Endothelial cell of umbilical vein (primary cell): ENCODE results near the gene TTC33. TPM values are rescaled to one million over a fixed set of nuclear protein-coding genes. Genes with fewer than 3 reads are reported as not detected.

Experiments
- BruUV-seq: library from RNA; stranded (reverse); fragments of 400-500 nt; replicated peaks from 2 replicates; lab custom pipeline; 2021; lab: Mats Ljungman, UMichigan
- CTCF ChIA-PET: fragments of 300-600, 350-600 bp; sonication (Branson Sonifier 250); formaldehyde crosslinking; loops from one replicate; lab custom pipeline; 2021; ENCODE audit warnings: antibody characterized with exemption, inconsistent platforms; lab: Charles Lee
- POLR2A ChIA-PET: fragments of 300-600, 350-600 bp; sonication (Branson Sonifier 250); formaldehyde crosslinking; loops from one replicate; lab custom pipeline; 2021; ENCODE audit warnings: antibody characterized with exemption, inconsistent platforms; lab: Charles Lee
- DNase-seq: peaks from one replicate; pipeline ENCODE4 v3.0.0-alpha.2; 2011; ENCODE audit warnings: low read depth, low spot score
- FAIRE-seq: peaks from 2 replicates; lab custom pipeline; 2011; peaks lifted over from hg19 to GRCh38; lab: Jason Lieb, UNC
- H2AFZ ChIP-seq: 2 replicates; pipeline ENCODE4 v1.6.0; 2012; ENCODE audit warnings: low read depth, low read length, control low read depth, inconsistent platforms
- H3K27ac ChIP-seq: 2 replicates; pipeline ENCODE4 v1.5.1; 2011; ENCODE audit warnings: low read depth, mild to moderate bottlenecking, control low read depth, low read length, moderate library complexity; ENCODE audit not compliant: insufficient read depth
- H3K27me3 ChIP-seq, 2 experiments: 2 replicates each; pipeline versions ENCODE4 v1.6.0 to v1.6.1; 2011; ENCODE audit warnings: low read length in 2 of 2, mixed read lengths in 1 of 2; ENCODE audit not compliant: control insufficient read depth in 2 of 2, insufficient read depth in 2 of 2
- H3K36me3 ChIP-seq, 2 experiments: 2 replicates in 1 of 2; 3 replicates in 1 of 2; pipeline ENCODE4 v1.5.1; 2011; ENCODE audit warnings: low read length in 2 of 2, mild to moderate bottlenecking in 1 of 2, moderate library complexity in 1 of 2; ENCODE audit not compliant: control insufficient read depth in 2 of 2, insufficient read depth in 2 of 2; ENCODE audit errors: extremely low read depth in 1 of 2
- H3K4me1 ChIP-seq: 3 replicates; pipeline ENCODE4 v1.5.1; 2011; ENCODE audit warnings: mild to moderate bottlenecking, low read length; ENCODE audit not compliant: control insufficient read depth, insufficient read depth; ENCODE audit errors: extremely low read depth
- H3K4me2 ChIP-seq: 2 replicates; pipeline ENCODE4 v1.6.1; 2011; ENCODE audit warnings: low read length, control low read depth, mixed read lengths; ENCODE audit not compliant: insufficient read depth
- H3K4me3 ChIP-seq, 3 experiments: fragments of 200-600 bp in 1 of 3; sonication (generic), shearing (Covaris generic) in 1 of 3; replicated peaks in 1 of 3; 2 replicates each; pipeline ENCODE4 v1.5.1; 2011 to 2016; ENCODE audit warnings: control low read depth in 3 of 3, low read length in 3 of 3, mild to moderate bottlenecking in 2 of 3, inconsistent platforms in 1 of 3, low read depth in 1 of 3, moderate library complexity in 1 of 3; ENCODE audit not compliant: insufficient read depth in 1 of 3
- H3K79me2 ChIP-seq: 2 replicates; pipeline ENCODE4 v1.6.0; 2012; ENCODE audit warnings: low read length, inconsistent platforms; ENCODE audit not compliant: control insufficient read depth, insufficient read depth
- H3K9ac ChIP-seq: replicated peaks from 2 replicates; pipeline ENCODE3; 2011; ENCODE audit warnings: low read length, control low read depth; ENCODE audit not compliant: insufficient read depth; ENCODE audit errors: extremely low read depth
- H3K9me1 ChIP-seq: replicated peaks from 3 replicates; pipeline ENCODE4 v1.6.0; 2011; ENCODE audit warnings: mild to moderate bottlenecking, low read length; ENCODE audit not compliant: control insufficient read depth, insufficient read depth; ENCODE audit errors: extremely low read depth
- H3K9me3 ChIP-seq: replicated peaks from 2 replicates; pipeline ENCODE4 v1.5.1; 2012; ENCODE audit warnings: low read length, inconsistent platforms; ENCODE audit not compliant: control insufficient read depth, insufficient read depth
- H4K20me1 ChIP-seq: replicated peaks from 2 replicates; pipeline ENCODE3; 2011; ENCODE audit warnings: mild to moderate bottlenecking, low read length; ENCODE audit not compliant: control insufficient read depth, insufficient read depth; ENCODE audit errors: extremely low read depth
- CTCF ChIP-seq, 2 donors: IDR thresholded peaks; 1 replicate in 1 of 2; 2 replicates in 1 of 2; pipeline ENCODE4 v1.5.1; 2011; ENCODE audit warnings: low read length in 2 of 2, mild to moderate bottlenecking in 2 of 2, moderate library complexity in 2 of 2, control low read depth in 1 of 2, inconsistent platforms in 1 of 2, low read depth in 1 of 2; ENCODE audit not compliant: insufficient read depth in 1 of 2; ENCODE audit errors: extremely low read depth in 1 of 2
- EZH2 ChIP-seq: IDR thresholded peaks from 2 replicates; pipeline ENCODE4 v1.6.1; 2012; ENCODE audit warnings: borderline replicate concordance, low read depth, mild to moderate bottlenecking, moderate library complexity, low read length, inconsistent platforms; ENCODE audit not compliant: severe bottlenecking
- FOS ChIP-seq: IDR thresholded peaks from 2 replicates; pipeline ENCODE4 v1.6.1; 2011; ENCODE audit warnings: mild to moderate bottlenecking, low read length, moderate library complexity, borderline replicate concordance; ENCODE audit not compliant: insufficient read depth
- GATA2 ChIP-seq: IDR thresholded peaks from 2 replicates; pipeline ENCODE4 v1.7.0; 2011; ENCODE audit warnings: low read depth, mild to moderate bottlenecking, moderate library complexity, mixed read lengths, low read length; ENCODE audit not compliant: insufficient read length, insufficient read depth
- JUN ChIP-seq: IDR thresholded peaks from 2 replicates; pipeline ENCODE4 v1.6.1; 2011; ENCODE audit warnings: borderline replicate concordance, low read depth; ENCODE audit not compliant: insufficient read length, insufficient read depth
- MAX ChIP-seq: IDR thresholded peaks from 2 replicates; pipeline ENCODE4 v1.6.1; 2011; ENCODE audit not compliant: insufficient read depth, insufficient read length
- MYC ChIP-seq: IDR thresholded peaks from one replicate; pipeline ENCODE4 v1.6.1; 2011; ENCODE audit warnings: mild to moderate bottlenecking, low read depth, low read length
- POLR2A ChIP-seq: IDR thresholded peaks from 2 replicates; pipeline ENCODE4 v1.6.1; 2012; ENCODE audit warnings: low read depth, mild to moderate bottlenecking, control low read depth, low read length
- POLR2AphosphoS5 ChIP-seq: IDR thresholded peaks from 2 replicates; pipeline ENCODE4 v1.6.1; 2012; ENCODE audit warnings: low read depth, mild to moderate bottlenecking, control low read depth, low read length, moderate library complexity; ENCODE audit not compliant: insufficient read depth
- dilution Hi-C: fragments of 300-500 bp; cut with MboI; formaldehyde crosslinking; loops from one replicate; pipeline ENCODE4 v1.15.0; 2019; ENCODE audit warnings: low sequenced_read_pairs; ENCODE audit not compliant: extremely low pct_ligation_motif_present
- intact Hi-C: fragments of 100-400 bp; cut with micrococcal nuclease; formaldehyde crosslinking; loops from one replicate; pipeline ENCODE4 v1.10.0; 2022
- polyA plus RNA-seq, 4 experiments: library from polyadenylated mRNA; depleted of rRNA in 3 of 4; stranded (reverse) in 3 of 4; unstranded in 1 of 4; fragments of >200 nt; gene quantifications; 2 replicates each; pipeline versions ENCODE4 v1.2.1 to v1.2.3, GENCODE V29; 2011 to 2012; ENCODE audit warnings: missing spikeins in 1 of 4
- total RNA-seq: library from RNA; stranded (reverse); gene quantifications from 2 replicates; pipeline ENCODE4 v1.2.3, GENCODE V29; 2021

Gene TTC33
- total and polyA plus RNA-seq, 2 donors (not counting 3 experiments of a cell fraction or from before 2014, with no cell fraction given) = 2.2 to 11.7 TPM

GRCh38 chr5:40475561-40475960 is 280.2 kb downstream of the TTC33 start:
- H2AFZ ChIP-seq = no peak overlapping the region
- no peaks in the 10 kb centered on the region for H3K4me1 ChIP-seq
- POLR2A ChIA-PET = no interaction called here
- no peaks in the 10 kb centered on the region for H3K79me2 ChIP-seq
- H3K4me3 ChIP-seq = no peak overlapping the region
- H3K9ac ChIP-seq = no peak overlapping the region
- intact Hi-C loops (no loop called here), dilution Hi-C loops (no loop called here)
- no peaks in the 10 kb centered on the region for H3K9me1 ChIP-seq
- no peaks in the 10 kb centered on the region for H3K27me3 ChIP-seq
- H4K20me1 ChIP-seq = no peaks in the 10 kb centered on the region
- no peaks in the 10 kb centered on the region for H3K36me3 ChIP-seq
- TF ChIP-seq JUN (no peak), POLR2AphosphoS5 (no peak), POLR2A (no peak), GATA2 (no peak), FOS (no peak), CTCF (IDR thresholded peaks at IDR 0.05; ENCODE audit: extremely low read depth in 1 of 2, insufficient read depth in 1 of 2, low read depth in 1 of 2, low read length in 2 of 2) (no peak), MAX (no peak), EZH2 (no peak), MYC (no peak)
- FAIRE-seq = no peak
- BruUV-seq = no TSS peak
- H3K9me3 ChIP-seq = no peaks in the 10 kb centered on the region
- CTCF ChIA-PET = interaction anchor here (1.0 to 1.5 kb wide), 3 partner anchors 9 to 40 kb away, joined by 3 read pairs; no protein-coding TSS in a partner anchor
- H3K4me2 ChIP-seq = no peak overlapping the region
- no peak overlapping the region for H3K27ac ChIP-seq
- no peak for DNase-seq
